Choroid plexus epithelial cell (primary cell): ENCODE data around the gene HMG20B.
A peak's percentile ranks its signal among the peaks of the same experiment; 100 is the strongest.

Experiments
- DNase-seq: peaks from one replicate; pipeline ENCODE4 v3.0.0-alpha.2; 2010; ENCODE audit warnings: low read depth
- H3K4me3 ChIP-seq: 2 replicates; pipeline ENCODE4 v1.5.1; 2011; ENCODE audit warnings: low read depth, mild to moderate bottlenecking, control low read depth, low read length, moderate library complexity
- TF ChIP-seq, protein P1 (sequence below): conservative IDR thresholded peaks from 2 replicates; pipeline ENCODE4 v1.5.1; 2011; ENCODE audit warnings: low read depth, mild to moderate bottlenecking, control low read depth, inconsistent platforms, low read length, moderate library complexity

HMG20B gene

GRCh38 chr19:3586127-3586626, 13.4 kb downstream of the HMG20B start:
- peak overlapping the region; percentile 38 for H3K4me3 ChIP-seq
- no peak for DNase-seq
- TF ChIP-seq, protein P1, sequence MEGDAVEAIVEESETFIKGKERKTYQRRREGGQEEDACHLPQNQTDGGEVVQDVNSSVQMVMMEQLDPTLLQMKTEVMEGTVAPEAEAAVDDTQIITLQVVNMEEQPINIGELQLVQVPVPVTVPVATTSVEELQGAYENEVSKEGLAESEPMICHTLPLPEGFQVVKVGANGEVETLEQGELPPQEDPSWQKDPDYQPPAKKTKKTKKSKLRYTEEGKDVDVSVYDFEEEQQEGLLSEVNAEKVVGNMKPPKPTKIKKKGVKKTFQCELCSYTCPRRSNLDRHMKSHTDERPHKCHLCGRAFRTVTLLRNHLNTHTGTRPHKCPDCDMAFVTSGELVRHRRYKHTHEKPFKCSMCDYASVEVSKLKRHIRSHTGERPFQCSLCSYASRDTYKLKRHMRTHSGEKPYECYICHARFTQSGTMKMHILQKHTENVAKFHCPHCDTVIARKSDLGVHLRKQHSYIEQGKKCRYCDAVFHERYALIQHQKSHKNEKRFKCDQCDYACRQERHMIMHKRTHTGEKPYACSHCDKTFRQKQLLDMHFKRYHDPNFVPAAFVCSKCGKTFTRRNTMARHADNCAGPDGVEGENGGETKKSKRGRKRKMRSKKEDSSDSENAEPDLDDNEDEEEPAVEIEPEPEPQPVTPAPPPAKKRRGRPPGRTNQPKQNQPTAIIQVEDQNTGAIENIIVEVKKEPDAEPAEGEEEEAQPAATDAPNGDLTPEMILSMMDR: peak; percentile 72

- TF ChIP-seq, protein P1: no peak
- DNase-seq: no peak
- H3K4me3 ChIP-seq: no peak overlapping the region
These were observed 14.1 kb downstream of the HMG20B start for GRCh38 chr19:3586707-3587346.

- no peak for DNase-seq
- no peak overlapping the region for H3K4me3 ChIP-seq
- TF ChIP-seq, protein P1: no peak
These were observed 16.7 kb downstream of the HMG20B start for GRCh38 chr19:3589439-3589838.

DNA sequence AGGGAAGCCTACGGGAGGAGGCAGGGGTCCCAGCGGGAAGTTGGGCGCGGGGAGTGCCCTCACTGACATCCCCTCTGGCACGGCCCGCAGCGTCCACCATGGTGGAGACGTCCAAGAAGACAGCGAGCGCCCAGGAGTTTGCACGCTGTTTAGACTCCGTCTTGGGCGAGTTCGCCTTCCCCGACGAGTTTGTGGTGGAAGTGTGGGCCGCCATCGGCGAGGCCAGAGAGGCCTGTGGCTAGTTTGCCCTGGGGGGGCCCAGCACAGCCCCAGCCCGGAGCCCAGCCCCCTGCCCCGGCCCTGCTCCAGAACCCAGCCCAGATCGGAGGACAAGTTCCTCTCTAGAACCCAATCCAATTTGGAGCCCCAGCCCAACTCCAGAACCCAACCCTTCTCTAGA, 17.2 kb downstream of the HMG20B start:
- H3K4me3 ChIP-seq: no peak overlapping the region
- TF ChIP-seq, protein P1: no peak
- no peak for DNase-seq

GRCh38 chr19:3590991-3591659, 18.4 kb downstream of the HMG20B start:
- no peak for DNase-seq
- H3K4me3 ChIP-seq: no peak overlapping the region
- TF ChIP-seq, protein P1: no peak

DNA sequence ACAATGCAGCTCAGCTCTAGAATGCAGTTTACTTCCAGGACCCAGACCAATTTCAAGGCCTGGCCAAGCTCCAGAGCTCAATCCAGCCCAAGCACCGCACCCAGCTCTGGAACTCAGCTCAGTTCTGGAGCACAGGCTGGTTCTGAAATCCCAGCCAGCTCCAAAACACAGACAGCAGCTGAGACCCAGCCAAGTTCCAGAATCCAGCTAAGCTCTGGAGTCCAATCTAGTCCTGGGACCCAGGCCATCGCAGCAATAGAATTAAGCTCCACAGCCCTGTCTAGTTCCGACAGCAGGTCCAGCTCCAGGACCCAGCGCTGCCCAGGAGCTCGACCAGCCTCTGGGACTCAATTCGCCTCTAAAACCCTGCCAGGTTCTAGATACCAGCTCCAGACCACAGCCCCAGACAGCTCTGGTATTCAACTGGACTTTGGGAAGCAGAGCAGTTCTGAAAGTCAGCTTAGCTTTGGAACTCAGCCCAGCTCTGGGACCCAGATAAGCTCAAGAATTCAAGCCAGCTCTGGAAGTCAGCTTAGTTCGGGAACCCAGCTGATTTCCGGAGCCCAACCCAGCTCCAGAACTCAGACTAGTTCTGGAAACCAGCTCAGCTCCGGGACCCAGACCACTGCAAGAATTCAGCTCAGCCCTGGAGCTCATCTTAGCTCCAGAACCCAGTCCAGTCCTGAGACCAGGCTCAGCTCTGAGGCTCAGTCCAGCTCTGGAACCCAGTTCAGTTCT, 19.3 kb downstream of the HMG20B start:
- TF ChIP-seq, protein P1: no peak
- no peak overlapping the region for H3K4me3 ChIP-seq
- DNase-seq: no peak
